ENCODE results near the gene IRF2BP2.

DNA sequence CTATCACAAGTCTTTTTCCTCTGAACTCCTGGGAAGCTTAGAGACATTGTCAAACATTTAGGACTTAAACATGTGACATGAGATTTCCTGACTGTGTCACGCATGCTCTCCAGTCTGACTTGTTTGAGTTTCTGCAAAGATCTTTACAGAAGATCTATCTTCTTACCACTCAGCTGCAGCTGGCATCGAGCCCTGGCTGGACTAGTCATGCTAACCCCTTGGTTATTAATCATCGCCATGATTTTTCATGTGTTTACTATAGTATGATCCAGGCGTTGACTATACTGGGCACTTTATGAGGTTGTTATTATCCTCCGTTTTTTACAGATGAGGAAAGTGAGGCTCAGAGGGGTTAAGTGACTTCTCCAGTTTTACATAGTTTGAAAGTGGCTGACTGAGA lies 18.1 kb upstream of the IRF2BP2 start:
- TF ChIP-seq CTCF (IDR thresholded peaks at IDR 0.05), result no peak
- TF ChIP-seq ZFX (IDR thresholded peaks at IDR 0.05; ENCODE audit: borderline replicate concordance), result no peak
